Astrocyte (in vitro differentiated cells and primary cell): ENCODE results near the gene ATP2A1. TPM values are rescaled to one million over a fixed set of nuclear protein-coding genes. Genes with fewer than 3 reads are reported as not detected.

Source experiments
- DNase-seq: peaks from one replicate; pipeline ENCODE4 v3.0.0-alpha.2; 2010; ENCODE audit warnings: low read depth
- FAIRE-seq: peaks from 2 replicates; lab custom pipeline; 2011; peaks lifted over from hg19 to GRCh38; lab: Jason Lieb, UNC
- H2AFZ ChIP-seq: 2 replicates; pipeline ENCODE4 v1.6.0; 2012; ENCODE audit warnings: low read depth, low read length, inconsistent platforms
- H3K27ac ChIP-seq: 2 replicates; pipeline ENCODE4 v1.5.1; 2011; ENCODE audit warnings: low read depth, low read length, inconsistent platforms
- H3K27me3 ChIP-seq: 2 replicates; pipeline ENCODE4 v1.6.0; 2011; ENCODE audit warnings: low read length, inconsistent platforms; ENCODE audit not compliant: insufficient read depth
- H3K36me3 ChIP-seq: 2 replicates; pipeline ENCODE4 v1.5.1; 2011; ENCODE audit warnings: low read length, inconsistent platforms; ENCODE audit not compliant: insufficient read depth
- H3K4me1 ChIP-seq: 2 replicates; pipeline ENCODE4 v1.5.1; 2011; ENCODE audit warnings: low read length, inconsistent platforms; ENCODE audit not compliant: insufficient read depth
- H3K4me2 ChIP-seq: 2 replicates; pipeline ENCODE4 v1.6.0; 2012; ENCODE audit warnings: low read length, inconsistent platforms
- H3K4me3 ChIP-seq: 2 replicates; pipeline ENCODE4 v1.5.1; 2011; ENCODE audit warnings: low read depth, mild to moderate bottlenecking, low read length, inconsistent platforms; ENCODE audit not compliant: insufficient read depth
- H3K79me2 ChIP-seq: 2 replicates; pipeline ENCODE4 v1.6.0; 2012; ENCODE audit warnings: mild to moderate bottlenecking, low read length, inconsistent platforms; ENCODE audit not compliant: insufficient read depth
- H3K9ac ChIP-seq: 2 replicates; pipeline ENCODE4 v1.6.0; 2012; ENCODE audit warnings: mild to moderate bottlenecking, low read length, inconsistent platforms
- H3K9me3 ChIP-seq: 2 replicates; pipeline ENCODE4 v1.5.1; 2012; ENCODE audit warnings: low read depth, mild to moderate bottlenecking, low read length, inconsistent platforms; ENCODE audit not compliant: insufficient read depth
- H4K20me1 ChIP-seq: 2 replicates; pipeline ENCODE4 v1.6.0; 2012; ENCODE audit warnings: low read length, inconsistent platforms; ENCODE audit not compliant: insufficient read depth
- H3K27ac Mint-ChIP-seq: one replicate; pipeline ENCODE4 v1.8.0; 2021; ENCODE audit warnings: mild to moderate bottlenecking, mixed read lengths; ENCODE audit not compliant: unreplicated experiment
- H3K27me3 Mint-ChIP-seq: one replicate; pipeline ENCODE4 v1.8.0; 2021; ENCODE audit warnings: low read depth, mixed read lengths; ENCODE audit not compliant: unreplicated experiment
- H3K36me3 Mint-ChIP-seq: one replicate; pipeline ENCODE4 v1.8.0; 2021; ENCODE audit warnings: low read depth, mixed read lengths; ENCODE audit not compliant: unreplicated experiment
- H3K4me1 Mint-ChIP-seq: one replicate; pipeline ENCODE4 v1.8.0; 2021; ENCODE audit warnings: low read depth, mixed read lengths; ENCODE audit not compliant: unreplicated experiment
- H3K4me3 Mint-ChIP-seq: one replicate; pipeline ENCODE4 v1.8.0; 2021; ENCODE audit warnings: mild to moderate bottlenecking, moderate library complexity, mixed read lengths; ENCODE audit not compliant: unreplicated experiment
- H3K9me3 Mint-ChIP-seq: one replicate; pipeline ENCODE4 v1.8.0; 2021; ENCODE audit warnings: mild to moderate bottlenecking, mixed read lengths; ENCODE audit not compliant: unreplicated experiment
- CTCF ChIP-seq: IDR thresholded peaks from 2 replicates; pipeline ENCODE4 v1.5.1; 2011; ENCODE audit warnings: low read depth, mild to moderate bottlenecking, inconsistent platforms, low read length, moderate library complexity; ENCODE audit not compliant: insufficient read depth
- EZH2 ChIP-seq: IDR thresholded peaks from 2 replicates; pipeline ENCODE4 v1.6.1; 2012; ENCODE audit warnings: mild to moderate bottlenecking, low read length, inconsistent platforms; ENCODE audit not compliant: insufficient read depth
- total RNA-seq: library from RNA; stranded (reverse); gene quantifications from 2 replicates; pipeline ENCODE4 v1.2.1, GENCODE V29; 2021

Gene ATP2A1
- total RNA-seq, 1 donor from 2014 or later = 2.0 TPM

GRCh38 chr16:28924399-28924761, 46.1 kb downstream of the ATP2A1 start:
- Mint-ChIP-seq H3K4me1 (peaks cover 6% of the 10 kb centered on the region), H3K9me3 (no peaks in the 10 kb centered on the region), H3K4me3 (peak overlapping the region; percentile 84), H3K27me3 (no peaks in the 10 kb centered on the region), H3K36me3 (no peaks in the 10 kb centered on the region), H3K27ac (no peak overlapping the region)
- peak overlapping the region; percentile 26 for H2AFZ ChIP-seq
- H3K9ac ChIP-seq = peak overlapping the region; percentile 52
- TF ChIP-seq CTCF (no peak), EZH2 (no peak)
- peak overlapping the region; percentile 79 for H3K4me3 ChIP-seq
- no peaks in the 10 kb centered on the region for H3K27me3 ChIP-seq
- DNase-seq (no peak), FAIRE-seq (no peak)
- H4K20me1 ChIP-seq = peaks cover 12% of the 10 kb centered on the region
- peaks cover 7% of the 10 kb centered on the region for H3K79me2 ChIP-seq
- H3K27ac ChIP-seq = no peak overlapping the region
- peaks cover 4% of the 10 kb centered on the region for H3K4me1 ChIP-seq
- no peaks in the 10 kb centered on the region for H3K9me3 ChIP-seq
- peak overlapping the region; percentile 99 for H3K4me2 ChIP-seq
- H3K36me3 ChIP-seq = no peaks in the 10 kb centered on the region

DNA sequence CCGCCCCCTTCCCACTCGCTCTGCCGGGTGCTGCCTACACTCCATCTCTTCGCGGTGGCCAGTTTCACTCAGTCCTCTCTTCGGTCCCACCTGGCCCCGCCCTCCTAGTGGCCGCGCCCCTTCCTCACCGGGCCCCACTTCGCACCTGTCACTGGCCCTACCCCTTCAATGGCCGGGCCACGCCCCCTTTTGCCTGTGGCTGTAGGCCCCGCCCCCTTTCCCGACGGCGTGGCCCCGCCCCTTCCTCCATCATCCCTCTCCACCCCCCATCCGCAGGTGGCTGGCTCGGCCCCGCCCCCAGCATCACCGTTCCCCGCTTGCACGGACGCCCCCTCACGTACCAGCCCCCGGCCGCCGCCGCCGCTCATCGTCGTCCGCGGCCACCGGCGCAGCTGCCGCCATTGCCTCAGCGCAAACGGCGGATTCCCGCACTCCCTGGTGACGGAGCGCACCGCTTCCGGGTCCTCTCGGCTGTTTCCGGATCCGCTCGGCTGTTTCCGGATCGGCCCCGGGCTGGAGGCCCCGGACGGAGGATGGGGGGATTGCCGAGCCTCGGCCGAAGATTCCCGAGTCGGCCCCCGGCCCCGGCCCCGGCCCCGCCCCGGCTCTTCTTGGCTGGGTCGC, 46.6 kb downstream of the ATP2A1 start, which contains the start of gene RABEP2:
Gene RABEP2, minus strand, starts transcription at position 477 of the 624 bp plus-strand sequence. Its CDS starts 75 bp downstream, at position 402.
- Histone ChIP-seq H3K27ac (peak within 1 kb of the TSS; percentile 88), H3K4me3 (peak within 1 kb of the TSS; percentile 79), H3K79me2 (peaks cover 7% of the 10 kb centered on the region), H3K4me2 (peak within 1 kb of the TSS; percentile 99), H3K9ac (peak within 1 kb of the TSS; percentile 93), H4K20me1 (peaks cover 12% of the 10 kb centered on the region), H3K36me3 (no peaks in the 10 kb centered on the region), H3K9me3 (no peaks in the 10 kb centered on the region), H3K4me1 (peaks cover 4% of the 10 kb centered on the region), H2AFZ (peak within 1 kb of the TSS; percentile 92), H3K27me3 (no peaks in the 10 kb centered on the region)
- H3K27ac Mint-ChIP-seq = peak within 1 kb of the TSS; percentile 99
- TF ChIP-seq EZH2 (no peak), CTCF (no peak)
- FAIRE-seq = no peak
- no peaks in the 10 kb centered on the region for H3K27me3 Mint-ChIP-seq
- H3K9me3 Mint-ChIP-seq = no peaks in the 10 kb centered on the region
- H3K36me3 Mint-ChIP-seq = no peaks in the 10 kb centered on the region
- peak; percentile 56 for DNase-seq
- H3K4me1 Mint-ChIP-seq = peaks cover 6% of the 10 kb centered on the region
- H3K4me3 Mint-ChIP-seq = peak within 1 kb of the TSS; percentile 92
